ENCODE results near the gene MAGI2. TPM values are rescaled to one million over a fixed set of nuclear protein-coding genes. Genes with fewer than 3 reads are reported as not detected.
A peak's percentile ranks its signal among the peaks of the same experiment; 100 is the strongest.

The MAGI2 gene
- total RNA-seq, 1 donor from 2014 or later: 5.4 TPM

DNA sequence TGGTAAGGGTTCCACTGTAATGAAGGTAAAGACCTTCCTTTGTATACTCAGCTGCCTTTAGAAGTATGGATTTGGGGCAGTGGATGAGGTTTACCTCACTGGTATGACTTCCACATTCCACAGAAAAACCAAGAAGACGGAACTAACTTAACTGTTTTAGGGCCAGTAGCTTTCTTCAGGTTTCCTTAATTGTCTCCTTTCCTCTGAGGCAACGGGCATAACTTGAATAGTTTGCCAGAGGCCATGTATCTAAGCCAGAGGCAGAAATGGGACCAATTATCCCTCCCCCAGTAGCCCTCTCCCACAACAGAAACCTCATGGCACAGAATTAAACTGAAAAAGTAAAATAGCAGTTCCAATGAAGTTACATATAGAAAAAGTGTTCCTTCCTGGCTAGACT is 1373.2 kb downstream of the MAGI2 start:
- TF ChIP-seq EZH2 (IDR thresholded peaks at IDR 0.05; ENCODE audit: insufficient read depth, low read length): no peak
- TF ChIP-seq, protein P1, sequence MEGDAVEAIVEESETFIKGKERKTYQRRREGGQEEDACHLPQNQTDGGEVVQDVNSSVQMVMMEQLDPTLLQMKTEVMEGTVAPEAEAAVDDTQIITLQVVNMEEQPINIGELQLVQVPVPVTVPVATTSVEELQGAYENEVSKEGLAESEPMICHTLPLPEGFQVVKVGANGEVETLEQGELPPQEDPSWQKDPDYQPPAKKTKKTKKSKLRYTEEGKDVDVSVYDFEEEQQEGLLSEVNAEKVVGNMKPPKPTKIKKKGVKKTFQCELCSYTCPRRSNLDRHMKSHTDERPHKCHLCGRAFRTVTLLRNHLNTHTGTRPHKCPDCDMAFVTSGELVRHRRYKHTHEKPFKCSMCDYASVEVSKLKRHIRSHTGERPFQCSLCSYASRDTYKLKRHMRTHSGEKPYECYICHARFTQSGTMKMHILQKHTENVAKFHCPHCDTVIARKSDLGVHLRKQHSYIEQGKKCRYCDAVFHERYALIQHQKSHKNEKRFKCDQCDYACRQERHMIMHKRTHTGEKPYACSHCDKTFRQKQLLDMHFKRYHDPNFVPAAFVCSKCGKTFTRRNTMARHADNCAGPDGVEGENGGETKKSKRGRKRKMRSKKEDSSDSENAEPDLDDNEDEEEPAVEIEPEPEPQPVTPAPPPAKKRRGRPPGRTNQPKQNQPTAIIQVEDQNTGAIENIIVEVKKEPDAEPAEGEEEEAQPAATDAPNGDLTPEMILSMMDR (IDR thresholded peaks at IDR 0.05; ENCODE audit: insufficient read depth, low read depth, low read length): no peak
- DNase-seq (ENCODE audit: low read depth): peak; percentile 26
- H3K27me3 Mint-ChIP-seq (ENCODE audit: low read depth, unreplicated experiment): no peaks in the 10 kb centered on the region

GRCh38 chr7:78074713-78075112 is 1378.8 kb downstream of the MAGI2 start:
- Mint-ChIP-seq H3K27me3 (ENCODE audit: low read depth, unreplicated experiment) (no peaks in the 10 kb centered on the region), H3K27ac (ENCODE audit: unreplicated experiment) (no peak overlapping the region), H3K9me3 (ENCODE audit: unreplicated experiment) (no peaks in the 10 kb centered on the region), H3K4me1 (ENCODE audit: low read depth, unreplicated experiment) (no peaks in the 10 kb centered on the region), H3K36me3 (ENCODE audit: low read depth, unreplicated experiment) (no peaks in the 10 kb centered on the region), H3K4me3 (ENCODE audit: unreplicated experiment) (no peak overlapping the region)
- TF ChIP-seq, protein P1 (IDR thresholded peaks at IDR 0.05; ENCODE audit: insufficient read depth, low read depth, low read length): no peak
- no peak for TF ChIP-seq EZH2 (IDR thresholded peaks at IDR 0.05; ENCODE audit: insufficient read depth, low read length)
- Histone ChIP-seq H2AFZ (ENCODE audit: low read depth, low read length) (no peak overlapping the region), H3K9ac (ENCODE audit: low read length) (no peak overlapping the region), H3K9me3 (ENCODE audit: insufficient read depth, low read depth, low read length) (no peaks in the 10 kb centered on the region), H3K4me1 (ENCODE audit: insufficient read depth, low read length) (peaks cover 6% of the 10 kb centered on the region), H3K27ac (ENCODE audit: low read depth, low read length) (no peak overlapping the region), H3K4me2 (ENCODE audit: low read length) (no peak overlapping the region), H3K36me3 (ENCODE audit: insufficient read depth, low read length) (no peaks in the 10 kb centered on the region), H3K4me3 (ENCODE audit: insufficient read depth, low read depth, low read length) (no peak overlapping the region), H4K20me1 (ENCODE audit: insufficient read depth, low read length) (no peaks in the 10 kb centered on the region), H3K27me3 (ENCODE audit: insufficient read depth, low read length) (no peaks in the 10 kb centered on the region), H3K79me2 (ENCODE audit: insufficient read depth, low read length) (no peaks in the 10 kb centered on the region)
- FAIRE-seq (no peak), DNase-seq (ENCODE audit: low read depth) (no peak)

More for the DNA sequence above, 1373.2 kb downstream of the MAGI2 start:
- Histone ChIP-seq H3K4me2 (ENCODE audit: low read length) (no peak overlapping the region), H3K27ac (ENCODE audit: low read depth, low read length) (no peak overlapping the region), H3K27me3 (ENCODE audit: insufficient read depth, low read length) (no peaks in the 10 kb centered on the region), H3K79me2 (ENCODE audit: insufficient read depth, low read length) (no peaks in the 10 kb centered on the region), H3K9me3 (ENCODE audit: insufficient read depth, low read depth, low read length) (no peaks in the 10 kb centered on the region), H4K20me1 (ENCODE audit: insufficient read depth, low read length) (no peaks in the 10 kb centered on the region), H3K9ac (ENCODE audit: low read length) (no peak overlapping the region), H3K4me3 (ENCODE audit: insufficient read depth, low read depth, low read length) (no peak overlapping the region), H3K36me3 (ENCODE audit: insufficient read depth, low read length) (no peaks in the 10 kb centered on the region), H3K4me1 (ENCODE audit: insufficient read depth, low read length) (peaks cover 6% of the 10 kb centered on the region), H2AFZ (ENCODE audit: low read depth, low read length) (no peak overlapping the region)
- H3K27ac Mint-ChIP-seq (ENCODE audit: unreplicated experiment): no peak overlapping the region
- no peaks in the 10 kb centered on the region for H3K4me1 Mint-ChIP-seq (ENCODE audit: low read depth, unreplicated experiment)
- no peak for FAIRE-seq
- no peaks in the 10 kb centered on the region for H3K36me3 Mint-ChIP-seq (ENCODE audit: low read depth, unreplicated experiment)
- H3K9me3 Mint-ChIP-seq (ENCODE audit: unreplicated experiment): no peaks in the 10 kb centered on the region
- no peak overlapping the region for H3K4me3 Mint-ChIP-seq (ENCODE audit: unreplicated experiment)

- no peak overlapping the region for H3K4me3 ChIP-seq (ENCODE audit: insufficient read depth, low read depth, low read length)
- DNase-seq (ENCODE audit: low read depth) (peak; percentile 39), FAIRE-seq (no peak)
- H2AFZ ChIP-seq (ENCODE audit: low read depth, low read length): no peak overlapping the region
- no peaks in the 10 kb centered on the region for H3K36me3 Mint-ChIP-seq (ENCODE audit: low read depth, unreplicated experiment)
- H4K20me1 ChIP-seq (ENCODE audit: insufficient read depth, low read length): no peaks in the 10 kb centered on the region
- H3K27ac Mint-ChIP-seq (ENCODE audit: unreplicated experiment): no peak overlapping the region
- no peaks in the 10 kb centered on the region for H3K4me1 Mint-ChIP-seq (ENCODE audit: low read depth, unreplicated experiment)
- no peaks in the 10 kb centered on the region for H3K27me3 ChIP-seq (ENCODE audit: insufficient read depth, low read length)
- no peak overlapping the region for H3K4me3 Mint-ChIP-seq (ENCODE audit: unreplicated experiment)
- peak overlapping the region; percentile 14 for H3K27ac ChIP-seq (ENCODE audit: low read depth, low read length)
- H3K36me3 ChIP-seq (ENCODE audit: insufficient read depth, low read length): no peaks in the 10 kb centered on the region
- no peaks in the 10 kb centered on the region for H3K79me2 ChIP-seq (ENCODE audit: insufficient read depth, low read length)
- no peaks in the 10 kb centered on the region for H3K9me3 ChIP-seq (ENCODE audit: insufficient read depth, low read depth, low read length)
- H3K9me3 Mint-ChIP-seq (ENCODE audit: unreplicated experiment): no peaks in the 10 kb centered on the region
- no peak overlapping the region for H3K9ac ChIP-seq (ENCODE audit: low read length)
- peak overlapping the region; percentile 9 for H3K4me2 ChIP-seq (ENCODE audit: low read length)
- no peak for TF ChIP-seq EZH2 (IDR thresholded peaks at IDR 0.05; ENCODE audit: insufficient read depth, low read length)
- TF ChIP-seq, protein P1 (IDR thresholded peaks at IDR 0.05; ENCODE audit: insufficient read depth, low read depth, low read length): no peak
- no peaks in the 10 kb centered on the region for H3K27me3 Mint-ChIP-seq (ENCODE audit: low read depth, unreplicated experiment)
- peaks cover 6% of the 10 kb centered on the region for H3K4me1 ChIP-seq (ENCODE audit: insufficient read depth, low read length)
These were observed 1379.7 kb downstream of the MAGI2 start for GRCh38 chr7:78073609-78074382.

Data from astrocyte (in vitro differentiated cells and primary cell).